Esophagus squamous epithelium (tissue), 5 donors: ENCODE results near the gene SV2C. TPM values are rescaled to one million over a fixed set of nuclear protein-coding genes. Genes with fewer than 3 reads are reported as not detected.

Experiments used
- DNase-seq: peaks from one replicate; lab custom pipeline; 2025; lab: John Stamatoyannopoulos, UW
- H3K27ac ChIP-seq, 4 donors: fragments of 200-600 bp; sonication (generic); one replicate each; pipeline ENCODE4 v1.5.1; 2016 to 2019; ENCODE audit warnings: mild to moderate bottlenecking in 1 of 4
- H3K27me3 ChIP-seq, 4 donors: fragments of 200-600 bp; sonication (generic); 1 replicate in 3 of 4; 2 replicates in 1 of 4; pipeline versions ENCODE4 v1.5.1 to v1.6.0; 2017 to 2021; ENCODE audit warnings: antibody characterized with exemption in 1 of 4
- H3K36me3 ChIP-seq, 3 donors: fragments of 200-600 bp; sonication (generic); one replicate each; pipeline ENCODE4 v1.5.1; 2016 to 2019
- H3K4me1 ChIP-seq, 3 donors: fragments of 200-600 bp; sonication (generic); one replicate each; pipeline ENCODE4 v1.5.1; 2017 to 2019
- H3K4me3 ChIP-seq, 4 donors: fragments of 200-600 bp; sonication (generic); 1 replicate in 3 of 4; 2 replicates in 1 of 4; pipeline ENCODE4 v1.5.1; 2016 to 2019; ENCODE audit warnings: mild to moderate bottlenecking in 2 of 4, moderate library complexity in 1 of 4
- H3K9me3 ChIP-seq, 3 donors: fragments of 200-600 bp; sonication (generic); one replicate each; pipeline ENCODE4 v1.5.1; 2016 to 2019
- CTCF ChIP-seq, 6 experiments: fragments of 450-650 bp in 4 of 6; fragments of 200-600 bp in 2 of 6; sonication (generic) in 2 of 6; IDR thresholded peaks; one replicate each; pipeline ENCODE4 v1.5.1; 2016 to 2019; ENCODE audit warnings: antibody characterized with exemption in 6 of 6, mild to moderate bottlenecking in 4 of 6, moderate library complexity in 4 of 6
- POLR2A ChIP-seq, 4 donors: fragments of 450-650 bp; IDR thresholded peaks; one replicate each; pipeline ENCODE4 v1.6.1; 2017; ENCODE audit warnings: antibody characterized with exemption in 4 of 4, mild to moderate bottlenecking in 4 of 4, moderate library complexity in 3 of 4
- WGBS, 2 donors: methylation state at CpG; one replicate each; pipeline ENCODE4 v1.1.5; 2018; 5-methylcytosine and 5-hydroxymethylcytosine counted together
- intact Hi-C: fragments of 100-400 bp; cut with DNase I; formaldehyde crosslinking; loops from one replicate; pipeline ENCODE4 v1.15.0; 2022
- total RNA-seq, 4 donors: library from RNA; depleted of rRNA; stranded (reverse); fragments of >200 nt; gene quantifications; one replicate each; pipeline ENCODE4 v1.1.0, GENCODE V29; 2016
- donor health status: DM: yes; HTN: yes; CAD: no.

Gene SV2C
- total RNA-seq, 4 donors from 2014 or later: under 0.01 to 0.26 (median 0.06) TPM

DNA sequence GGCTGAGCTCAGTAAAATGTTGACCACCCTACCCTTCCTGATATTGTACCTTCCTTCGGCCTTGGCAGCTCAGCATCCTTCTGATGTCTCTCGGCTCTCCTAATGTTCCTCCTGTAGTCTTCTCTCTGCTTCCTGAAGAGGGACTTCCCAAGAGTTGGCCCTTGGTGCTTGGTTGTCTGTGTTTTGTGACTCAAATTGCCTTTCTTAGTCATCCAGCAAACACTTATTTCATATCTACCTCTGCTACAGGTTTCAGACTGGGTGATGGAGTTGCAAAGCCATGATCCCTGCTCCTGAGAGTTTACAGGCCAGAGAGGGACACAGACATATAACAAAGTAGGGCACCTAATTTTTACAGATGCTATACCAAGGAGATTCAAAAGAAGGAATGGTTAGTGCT is 70.1 kb downstream of the SV2C start:
- peaks cover 0 to 7% (median 0%) of the 10 kb centered on the region in 4 donors for H3K27me3 ChIP-seq
- no peak overlapping the region for H3K4me3 ChIP-seq
- no peak for TF ChIP-seq POLR2A (IDR thresholded peaks at IDR 0.05)
- TF ChIP-seq CTCF (IDR thresholded peaks at IDR 0.05): no peak
- WGBS, 2 donors: 67 to 89% methylated on average over 2 of the region's 2 CpGs
- intact Hi-C loops: no loop called here
- H3K4me1 ChIP-seq: no peaks in the 10 kb centered on the region
- H3K9me3 ChIP-seq: no peaks in the 10 kb centered on the region
- H3K27ac ChIP-seq: no peak overlapping the region
- no peak for DNase-seq
- H3K36me3 ChIP-seq: no peaks in the 10 kb centered on the region

DNA sequence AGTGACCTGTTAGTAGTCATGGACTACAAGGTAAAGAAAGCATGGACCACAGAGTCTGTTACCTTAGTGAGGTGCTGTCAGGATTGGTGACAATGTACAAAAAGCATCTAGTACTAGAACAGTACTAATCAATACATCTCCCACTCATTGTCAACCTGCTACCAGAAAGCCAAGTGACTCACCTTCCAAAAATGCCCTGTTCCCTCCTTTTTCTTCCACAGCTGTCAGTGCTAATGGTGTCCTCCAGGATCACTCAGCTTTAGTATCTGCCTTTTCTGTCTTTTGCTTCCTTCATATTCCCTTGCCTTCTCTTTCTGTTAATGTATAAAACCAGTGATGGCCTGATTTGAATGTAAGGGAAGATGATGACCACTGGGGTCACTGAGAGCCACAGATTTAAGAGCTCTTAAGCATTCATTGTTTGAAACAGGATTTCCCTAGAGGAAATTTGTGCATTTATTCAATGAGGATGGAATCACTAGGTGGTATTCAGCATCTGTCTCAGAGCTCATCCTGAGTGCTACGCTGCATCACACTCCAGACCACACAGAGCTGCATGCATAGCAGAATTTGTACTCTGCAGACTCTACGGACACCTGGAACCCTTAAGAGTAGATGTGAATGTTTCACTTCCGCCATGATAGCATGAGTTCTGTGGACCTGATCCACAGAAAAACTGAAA is 71.0 kb downstream of the SV2C start:
- intact Hi-C loops: no loop called here
- Histone ChIP-seq H3K27ac (no peak overlapping the region), H3K4me3 (no peak overlapping the region), H3K9me3 (no peaks in the 10 kb centered on the region), H3K27me3 (peaks cover 0 to 7% (median 0%) of the 10 kb centered on the region in 4 donors), H3K4me1 (no peaks in the 10 kb centered on the region), H3K36me3 (no peaks in the 10 kb centered on the region)
- WGBS, 2 donors: 68 to 79% methylated on average over 3 of the region's 3 CpGs
- TF ChIP-seq POLR2A (IDR thresholded peaks at IDR 0.05) (no peak), CTCF (IDR thresholded peaks at IDR 0.05) (no peak)
- no peak for DNase-seq

- 60% methylated on average over 1 of the region's 1 CpG; no CpG with 5 or more reads in 1 of the 2 donors for WGBS, 2 donors
Measured at GRCh38 chr5:76155536-76155935, 72.4 kb downstream of the SV2C start.

DNA sequence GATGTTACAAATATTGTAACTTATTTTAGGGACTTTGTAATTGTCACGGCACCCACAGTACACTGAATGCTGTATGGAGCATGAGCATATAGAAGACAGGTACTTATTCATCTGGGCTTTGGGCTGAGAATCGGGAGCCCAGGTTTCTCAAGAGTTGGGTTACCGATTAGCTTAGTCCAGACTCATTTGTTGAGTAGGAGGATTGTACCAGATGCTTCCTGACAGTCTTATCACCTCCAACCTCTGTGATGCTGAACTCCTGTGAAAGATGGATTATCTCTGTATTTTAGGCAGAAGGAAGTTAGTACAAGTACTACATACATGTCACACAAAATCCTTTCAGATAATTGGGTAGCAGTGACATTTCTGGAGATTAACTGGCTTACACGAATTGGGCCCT is 79.2 kb downstream of the SV2C start:
- H3K4me1 ChIP-seq: peaks cover 0 to 7% (median 0%) of the 10 kb centered on the region in 3 donors
- H3K9me3 ChIP-seq: no peaks in the 10 kb centered on the region
- no peak overlapping the region for H3K4me3 ChIP-seq
- H3K27me3 ChIP-seq: no peaks in the 10 kb centered on the region
- H3K27ac ChIP-seq: no peak overlapping the region
- intact Hi-C loops: no loop called here
- WGBS, 2 donors: 53 to 61% methylated on average over 4 of the region's 4 CpGs
- no peak for DNase-seq
- TF ChIP-seq CTCF (IDR thresholded peaks at IDR 0.05): no peak
- no peak for TF ChIP-seq POLR2A (IDR thresholded peaks at IDR 0.05)
- no peaks in the 10 kb centered on the region for H3K36me3 ChIP-seq

More at GRCh38 chr5:76155536-76155935, 72.4 kb downstream of the SV2C start:
- H3K9me3 ChIP-seq: no peaks in the 10 kb centered on the region
- intact Hi-C loops: no loop called here
- no peak for DNase-seq
- H3K27me3 ChIP-seq: peaks cover 0 to 7% (median 0%) of the 10 kb centered on the region in 4 donors
- no peaks in the 10 kb centered on the region for H3K4me1 ChIP-seq
- no peak overlapping the region for H3K27ac ChIP-seq
- TF ChIP-seq POLR2A (IDR thresholded peaks at IDR 0.05) (no peak), CTCF (IDR thresholded peaks at IDR 0.05) (no peak)
- no peak overlapping the region for H3K4me3 ChIP-seq
- H3K36me3 ChIP-seq: no peaks in the 10 kb centered on the region

- H3K36me3 ChIP-seq: no peaks in the 10 kb centered on the region
- no peak overlapping the region for H3K27ac ChIP-seq
- H3K27me3 ChIP-seq: no peaks in the 10 kb centered on the region
- no peaks in the 10 kb centered on the region for H3K9me3 ChIP-seq
- WGBS, 2 donors: 38 to 49% methylated on average over 4 of the region's 4 CpGs
- H3K4me1 ChIP-seq: peaks cover 0 to 7% (median 0%) of the 10 kb centered on the region in 3 donors
- no peak overlapping the region for H3K4me3 ChIP-seq
- TF ChIP-seq POLR2A (IDR thresholded peaks at IDR 0.05) (no peak), CTCF (IDR thresholded peaks at IDR 0.05) (no peak)
- intact Hi-C loops: no loop called here
- no peak for DNase-seq
Measured at GRCh38 chr5:76163111-76163628, 80.0 kb downstream of the SV2C start.
